Activated gamma-delta T cell treated with Interleukin-2 at 50 U/mL for 16 hours (primary cell): ENCODE data around the gene PGM2.
A peak's percentile ranks its signal among the peaks of the same experiment; 100 is the strongest.
"Not testable (repeated sequence)": the region's sequence is repeated elsewhere in the genome, so short reads cannot be mapped to it uniquely, and the experiment has no call there.

Experiments
- DNase-seq: peaks from one replicate; pipeline ENCODE4 v3.0.0-alpha.2; 2020

The PGM2 gene

DNA sequence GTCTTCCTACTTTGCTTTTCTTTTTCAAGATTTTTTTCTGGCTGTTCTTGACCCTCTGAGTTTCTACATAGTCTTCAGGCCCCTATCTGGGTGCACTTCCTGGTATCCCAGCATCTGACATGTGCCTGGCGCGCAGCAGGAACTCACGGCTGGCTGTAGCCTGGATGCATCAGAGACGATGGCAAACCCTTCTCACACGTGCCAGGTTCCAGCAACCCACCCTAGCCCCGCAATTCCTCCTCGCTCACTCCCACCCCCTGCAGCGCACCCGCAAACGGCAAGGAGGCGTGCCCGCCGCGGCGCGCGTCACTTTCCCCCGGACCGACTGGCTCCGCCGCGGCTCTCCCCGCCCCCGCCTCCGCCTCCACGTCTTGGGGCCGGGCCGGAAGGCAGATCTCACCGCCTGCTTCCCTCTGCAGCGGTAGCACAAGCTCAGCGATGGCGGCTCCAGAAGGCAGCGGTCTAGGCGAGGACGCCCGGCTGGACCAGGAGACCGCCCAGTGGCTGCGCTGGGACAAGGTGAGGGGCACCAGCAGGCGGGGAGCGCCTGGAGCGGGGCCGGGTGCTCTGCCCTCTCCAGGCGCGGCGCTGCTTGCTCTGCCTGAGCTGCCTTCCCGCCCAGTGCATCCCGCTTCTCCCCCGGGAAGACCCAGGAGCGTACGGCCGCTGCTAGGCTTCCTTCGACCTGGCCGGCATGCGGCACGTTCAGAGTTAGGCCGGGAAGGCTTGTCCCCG lies at the start of gene PGM2:
PGM2 (plus strand) TSS at position 392 of the 735 bp plus-strand sequence; CDS start at position 439, 47 bp downstream.
- DNase-seq: peak; percentile 86

DNA sequence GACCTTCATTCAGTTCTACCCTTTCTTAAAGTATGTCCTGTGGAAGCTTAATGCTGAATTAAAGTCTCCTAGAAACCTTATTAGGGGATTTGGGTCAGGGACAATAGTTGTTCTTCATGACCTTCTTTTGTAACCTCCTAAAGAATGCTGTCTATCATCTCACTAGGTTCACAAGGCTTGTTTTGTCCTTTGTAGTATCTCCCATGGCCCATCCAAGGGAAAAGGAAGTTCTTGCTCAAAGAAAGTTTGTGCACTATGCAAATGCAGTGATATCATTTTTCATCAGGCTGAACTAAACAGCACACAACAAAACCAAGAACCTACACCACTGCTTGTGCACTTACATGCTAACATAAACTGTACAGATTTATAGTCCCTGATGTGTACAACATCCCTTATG lies 46.6 kb upstream of the PGM2 start:
- DNase-seq: no peak

DNA sequence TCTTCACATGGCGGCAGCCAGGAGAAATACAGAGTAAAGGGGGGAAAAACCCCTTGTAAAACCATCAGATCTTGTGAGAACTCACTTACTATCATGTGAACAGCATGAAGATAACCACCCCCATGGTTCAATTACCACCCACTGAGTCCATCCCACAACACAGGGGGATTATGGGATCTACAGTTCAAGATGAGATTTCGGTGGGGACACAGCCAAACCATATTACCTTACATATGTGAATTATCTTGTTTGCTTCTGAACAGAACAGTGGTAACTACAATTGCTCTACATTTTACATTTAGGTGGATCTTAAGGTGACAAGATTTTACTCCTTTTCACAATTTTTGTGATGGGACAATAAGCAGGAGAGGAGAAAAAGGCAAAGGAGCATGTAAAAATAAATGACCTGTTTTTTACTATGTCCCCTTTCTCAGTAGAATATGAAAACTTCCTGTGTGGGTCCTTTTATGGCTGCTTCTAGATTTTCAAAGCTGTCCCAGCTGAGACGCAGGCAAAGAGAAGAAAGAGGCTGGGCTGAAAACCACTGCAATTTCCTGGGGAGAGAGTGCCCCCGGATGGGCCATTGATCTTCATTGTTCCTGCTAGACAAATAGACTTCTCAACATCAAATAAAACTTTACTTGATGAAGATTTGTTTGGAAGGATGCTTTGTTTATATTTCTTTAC lies 45.9 kb upstream of the PGM2 start:
- DNase-seq: peak; percentile 59

DNA sequence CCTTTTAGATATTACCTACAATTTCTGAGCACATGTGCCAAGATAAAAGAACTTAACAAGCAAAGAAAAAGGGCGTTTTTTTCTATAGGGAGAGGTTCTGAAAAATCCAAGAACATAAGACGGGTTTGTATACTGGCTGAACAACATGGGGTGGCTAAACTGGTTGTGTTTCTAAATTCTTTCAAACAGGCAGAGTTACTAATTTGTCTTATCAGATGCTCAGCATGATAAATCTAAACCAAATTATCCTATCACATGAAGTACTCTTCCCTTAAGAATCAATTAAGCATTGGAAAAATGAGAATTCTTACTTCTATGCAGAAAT lies 45.4 kb upstream of the PGM2 start:
- DNase-seq: no peak

DNA sequence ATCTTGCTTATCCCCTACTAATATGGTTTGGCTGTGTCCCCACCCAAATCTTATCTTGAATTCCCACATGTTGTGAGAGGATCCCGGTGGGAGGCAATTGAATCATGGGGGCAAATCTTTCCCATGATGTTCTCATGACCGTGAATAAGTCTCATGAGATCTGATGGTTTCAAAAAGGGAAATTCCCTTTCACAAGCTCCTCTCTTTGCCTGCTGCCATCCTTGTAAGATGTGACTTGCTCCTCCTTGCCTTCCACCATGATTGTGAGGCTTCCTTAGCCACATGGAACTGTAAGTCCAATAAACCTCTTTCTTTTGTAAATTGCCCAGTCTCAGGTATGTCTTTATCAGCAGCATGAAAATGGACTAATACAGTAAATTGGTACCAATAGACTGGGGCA lies 40.2 kb upstream of the PGM2 start:
- not testable (repeated sequence) for DNase-seq

DNA sequence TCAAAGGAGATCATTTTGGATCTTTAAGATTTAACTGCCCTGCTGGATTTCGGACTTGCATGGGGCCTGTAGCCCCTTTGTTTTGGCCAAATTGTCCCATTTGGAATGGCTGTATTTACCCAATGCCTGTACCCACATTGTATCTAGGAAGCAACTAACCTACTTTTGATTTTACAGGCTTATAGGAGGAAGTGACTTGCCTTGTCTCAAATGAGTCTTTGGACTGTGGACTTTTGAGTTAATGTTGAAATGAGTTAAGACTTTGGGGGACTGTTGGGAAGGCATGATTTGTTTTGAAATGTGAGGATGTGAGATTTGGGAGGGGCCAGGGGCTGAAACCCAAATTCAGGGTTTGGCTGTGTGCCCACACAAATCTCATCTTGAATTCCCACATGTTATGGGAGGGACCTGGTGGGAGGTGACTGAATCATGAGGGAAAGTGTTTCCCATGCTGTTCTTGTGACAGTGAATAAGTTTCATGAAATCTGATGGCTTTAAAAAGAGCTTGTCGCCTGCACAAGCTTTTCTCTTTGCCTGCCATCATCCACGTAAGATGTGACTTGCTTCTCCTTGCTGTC lies 38.5 kb upstream of the PGM2 start:
- DNase-seq: not testable (repeated sequence)

DNA sequence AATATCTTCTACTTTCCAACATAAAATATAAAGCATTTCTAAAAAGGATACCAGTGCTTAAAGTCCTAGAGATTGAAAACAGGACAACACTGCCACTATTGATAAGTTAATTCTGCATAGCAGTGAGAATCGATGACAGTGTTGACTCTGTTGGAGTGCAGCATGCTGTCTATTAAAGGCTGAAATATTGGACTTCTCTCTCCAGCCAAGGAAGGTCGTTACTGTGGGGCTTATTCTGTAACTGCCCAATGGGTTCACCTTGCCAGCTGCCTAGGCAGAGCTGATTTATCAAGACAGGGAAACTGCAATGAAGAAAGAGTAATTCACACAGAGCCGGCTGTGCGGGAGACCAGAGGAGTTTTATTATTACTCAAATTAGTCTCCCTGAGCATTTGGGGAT lies 37.7 kb upstream of the PGM2 start:
- no peak for DNase-seq

DNA sequence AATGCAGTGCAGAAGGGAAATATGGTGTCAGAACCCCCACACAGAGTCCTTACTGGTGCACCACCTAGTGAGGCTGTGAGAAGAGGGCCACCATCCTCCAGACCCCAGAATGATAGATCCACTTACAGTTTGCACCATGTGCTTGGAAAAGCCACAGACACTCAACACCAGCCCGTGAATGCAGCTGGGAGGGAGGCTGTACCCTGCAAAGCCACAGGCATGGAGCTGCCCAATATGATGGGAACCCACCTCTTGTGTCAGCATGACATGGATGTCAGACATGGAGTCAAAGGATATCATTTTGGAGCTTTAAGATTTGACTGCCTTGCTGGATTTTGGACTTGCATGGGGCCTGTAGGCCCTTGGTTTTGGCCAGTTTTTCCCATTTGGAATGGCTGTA lies 34.2 kb upstream of the PGM2 start:
- DNase-seq: no peak

DNA sequence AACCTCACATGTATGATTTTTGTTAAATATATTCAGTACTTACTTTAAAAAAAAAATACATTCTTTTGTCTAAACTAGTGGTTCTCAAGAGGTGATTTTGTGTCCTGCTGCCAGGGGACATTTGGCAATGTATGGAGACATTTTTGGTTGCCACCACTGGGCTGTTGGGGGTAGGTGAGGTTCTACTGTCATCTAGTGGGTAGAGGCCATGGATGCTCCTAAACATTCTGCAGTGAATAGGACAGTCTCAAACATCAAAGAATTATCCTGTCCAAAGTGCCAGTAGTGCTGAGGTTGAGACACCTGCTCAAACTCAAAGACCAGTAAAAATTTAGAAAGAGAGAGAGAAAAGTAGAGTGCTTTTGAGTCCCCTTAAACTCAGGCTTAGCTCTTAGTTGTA lies 32.9 kb upstream of the PGM2 start:
- peak; percentile 10 for DNase-seq

DNA sequence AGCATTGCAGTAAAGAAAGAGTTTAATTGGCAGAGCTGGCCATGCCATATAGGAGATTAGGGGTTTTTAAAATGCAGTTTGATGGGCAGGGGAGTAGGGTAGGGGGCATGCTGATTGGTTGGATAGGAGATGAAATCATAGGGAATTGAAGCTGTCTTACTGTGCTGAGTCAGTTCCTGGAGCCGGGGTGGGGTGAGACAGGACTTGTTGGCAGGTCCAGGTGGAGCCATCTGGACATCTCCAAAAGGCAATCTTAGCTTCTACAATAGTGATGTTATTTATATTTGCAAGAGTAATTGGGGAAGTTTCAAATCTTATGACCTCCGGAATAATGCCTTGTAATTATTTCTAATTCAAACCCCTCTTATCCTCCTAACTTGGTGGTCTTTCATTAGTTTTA lies 32.4 kb upstream of the PGM2 start:
- no peak for DNase-seq

DNA sequence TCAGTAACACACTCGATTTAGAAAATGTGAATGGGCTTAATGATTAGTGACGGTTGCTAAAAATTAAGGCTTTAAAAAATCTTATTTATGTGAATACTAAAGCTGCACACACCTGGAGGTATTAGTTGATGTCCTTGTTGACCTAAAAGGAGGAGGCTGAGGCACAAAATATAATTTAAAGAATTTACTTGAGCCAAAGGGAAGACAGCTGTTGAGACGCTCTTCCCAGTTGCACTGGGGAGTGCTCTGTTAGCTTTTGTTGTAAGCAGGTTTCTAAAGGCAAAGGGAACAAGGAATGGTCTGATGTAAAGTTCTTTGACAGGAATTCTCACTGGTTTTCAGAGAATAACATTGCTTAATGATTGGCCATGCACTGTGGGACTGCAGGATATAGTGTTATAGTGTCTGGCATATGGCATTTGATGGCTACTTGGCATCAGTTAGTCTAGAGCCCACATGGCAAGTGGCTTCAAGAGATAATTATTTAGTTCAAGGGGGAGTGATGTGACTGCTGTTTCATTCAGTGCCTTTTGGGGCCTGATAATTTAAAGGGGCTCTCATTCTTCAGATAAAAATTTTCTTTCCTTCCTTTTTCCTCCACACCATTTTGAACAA lies 30.8 kb upstream of the PGM2 start:
- DNase-seq: no peak

DNA sequence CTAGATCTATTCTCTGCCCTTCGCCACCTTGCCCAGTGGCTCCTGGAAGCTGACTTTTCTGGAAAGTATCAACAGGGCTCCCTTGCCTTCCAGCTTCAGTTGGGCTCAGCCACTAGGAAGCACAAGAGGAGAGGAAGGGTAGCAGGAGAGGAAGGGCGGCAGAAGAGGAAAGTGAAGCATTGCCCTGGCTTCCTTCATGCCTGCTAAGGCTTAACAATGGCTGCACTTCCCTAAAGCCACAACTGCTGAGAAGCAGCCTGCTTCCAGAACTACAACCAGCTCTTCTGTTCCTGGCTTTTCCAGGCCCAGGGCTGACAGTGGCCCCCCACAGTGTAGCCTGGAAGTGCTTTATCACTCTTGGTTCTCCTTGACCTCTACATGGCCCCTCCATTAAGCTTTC lies 29.1 kb upstream of the PGM2 start:
- DNase-seq: no peak

DNA sequence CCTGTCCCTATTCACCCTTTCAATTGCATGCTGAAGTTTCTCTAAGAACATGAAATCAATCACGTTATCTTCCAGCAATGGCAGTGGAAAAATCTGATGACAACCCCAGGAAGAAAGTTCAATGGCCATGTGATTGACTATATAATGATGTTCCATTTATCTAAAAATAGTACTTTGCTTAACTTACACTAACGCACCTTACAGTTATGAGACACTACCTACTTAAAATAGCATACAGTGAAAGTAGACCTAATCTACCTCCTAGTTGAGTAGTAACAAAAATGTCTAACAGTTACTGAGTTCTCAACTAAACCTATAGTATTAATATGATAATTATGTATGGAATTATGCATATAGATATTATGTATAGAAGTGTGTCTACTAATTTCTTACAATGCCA lies 28.6 kb upstream of the PGM2 start:
- no peak for DNase-seq

DNA sequence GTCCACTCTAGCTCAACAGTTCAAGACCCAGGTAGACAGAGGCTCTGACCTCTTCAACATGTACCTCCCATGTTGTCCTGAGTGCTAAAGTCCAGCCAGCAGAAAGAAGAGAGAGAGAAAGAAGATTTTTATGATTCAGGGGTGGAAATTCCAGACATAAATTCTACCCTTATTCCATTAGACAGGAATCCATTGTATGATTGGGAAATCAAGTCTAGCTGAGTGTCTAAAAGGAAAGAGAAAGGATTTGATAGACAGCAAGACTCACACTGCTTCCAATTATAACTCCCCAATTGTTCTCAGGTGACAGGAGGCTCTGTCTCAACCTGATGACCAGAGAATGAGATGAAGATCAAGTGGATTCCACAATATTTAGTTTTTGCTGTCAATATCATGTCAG lies 27.9 kb upstream of the PGM2 start:
- DNase-seq: no peak

DNA sequence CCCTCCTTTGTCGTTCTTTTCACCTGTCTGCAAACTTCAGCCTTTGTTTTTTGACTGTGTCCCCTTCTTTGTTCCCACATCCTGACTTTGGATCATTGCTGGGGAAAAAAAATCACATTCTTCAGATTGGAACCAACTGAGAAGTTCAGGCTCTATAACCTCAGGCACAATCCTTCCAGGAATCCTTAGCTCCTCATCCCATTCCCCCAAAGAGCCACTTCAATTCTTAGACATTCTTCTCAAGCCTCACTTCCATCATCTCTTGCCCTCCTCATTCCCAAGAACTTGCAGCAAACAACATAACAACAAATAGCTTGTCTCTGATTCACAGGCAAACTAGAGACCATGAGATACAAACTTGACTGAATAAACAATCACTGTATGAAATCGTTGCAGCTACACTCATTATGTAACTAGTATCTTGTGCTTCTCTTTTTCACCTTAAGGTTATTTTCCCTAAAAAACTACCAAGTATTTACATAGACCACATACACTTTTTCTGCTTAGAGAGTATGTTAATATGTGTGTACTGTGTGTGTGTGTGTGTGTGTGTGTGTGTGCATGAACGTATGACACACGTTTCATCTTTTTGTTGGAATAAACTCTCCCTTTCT lies 26.4 kb upstream of the PGM2 start:
- DNase-seq: no peak

DNA sequence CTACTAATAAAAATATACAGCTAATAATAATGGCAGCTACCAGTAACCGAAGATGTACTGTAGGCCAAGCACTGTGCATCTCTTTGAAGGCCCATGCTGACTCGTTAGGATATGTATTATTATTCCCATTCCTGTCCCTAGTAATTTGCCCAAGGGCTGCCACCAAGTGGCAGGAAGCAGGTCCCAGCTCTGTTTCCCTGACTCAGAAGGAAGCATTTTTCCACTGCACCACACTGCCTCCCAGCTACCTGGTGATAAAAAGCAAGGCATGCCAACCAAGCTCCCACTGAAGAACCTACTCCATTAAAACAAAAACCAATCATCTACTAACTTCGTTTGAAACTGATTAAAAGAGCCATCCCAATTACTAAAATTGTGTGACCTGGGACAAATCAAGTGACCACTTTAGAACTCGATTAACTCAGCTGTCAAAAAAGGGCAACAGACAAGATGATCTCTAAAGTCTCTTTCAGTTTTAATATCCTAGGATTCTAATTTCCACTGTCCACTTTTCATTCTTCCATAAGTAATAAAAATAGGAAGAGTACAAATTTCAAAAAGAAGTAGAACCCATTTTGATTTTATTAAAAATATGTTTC lies 24.3 kb upstream of the PGM2 start:
- DNase-seq: no peak

DNA sequence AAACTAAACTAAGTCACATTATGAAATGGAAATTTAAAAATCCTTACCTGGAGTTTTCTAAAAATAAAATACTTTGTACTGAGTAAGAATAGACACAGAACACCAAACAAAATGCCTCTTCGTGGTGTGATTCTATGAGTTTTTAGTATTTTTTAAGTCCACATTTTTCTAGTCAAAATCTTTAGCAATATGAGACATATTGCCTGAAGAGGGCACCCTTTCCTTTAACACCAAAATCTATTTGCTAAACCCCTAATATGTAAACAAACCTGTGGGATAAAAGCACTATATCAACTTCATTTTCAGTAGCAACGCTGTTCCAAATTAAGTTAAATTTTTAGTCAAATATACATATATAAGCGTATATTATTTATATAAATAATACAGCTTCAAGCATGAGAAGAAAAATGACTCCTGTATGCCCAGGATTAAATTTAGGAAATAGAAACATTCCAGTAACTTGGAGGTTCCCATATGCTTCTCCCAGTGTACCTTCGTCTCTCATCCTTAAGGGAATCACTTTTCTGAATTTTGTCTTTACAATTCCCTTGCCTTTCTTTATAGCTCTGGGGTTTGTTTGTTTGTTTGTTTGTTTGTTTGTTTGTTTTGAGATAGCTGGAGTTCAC lies 23.0 kb upstream of the PGM2 start:
- DNase-seq: no peak

DNA sequence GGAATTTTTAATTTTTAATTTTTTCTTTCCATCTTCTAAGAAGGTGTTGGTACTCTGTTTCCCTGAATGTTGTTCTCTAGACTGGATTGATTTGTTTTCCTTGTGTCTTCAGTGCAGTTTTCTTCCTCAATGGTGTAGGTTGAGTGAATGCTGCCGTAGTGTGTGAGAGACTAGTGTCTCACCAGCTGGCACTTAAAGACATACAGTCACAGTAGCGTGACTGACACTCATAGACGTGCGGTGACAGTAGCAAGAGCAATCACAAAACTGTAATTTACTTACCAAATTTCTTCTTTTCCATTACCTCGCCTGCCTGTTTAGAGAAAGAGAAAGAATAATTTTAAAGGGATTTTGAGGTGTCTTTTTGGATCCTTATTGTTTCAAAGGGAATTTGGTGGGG lies 21.4 kb upstream of the PGM2 start:
- DNase-seq: no peak

DNA sequence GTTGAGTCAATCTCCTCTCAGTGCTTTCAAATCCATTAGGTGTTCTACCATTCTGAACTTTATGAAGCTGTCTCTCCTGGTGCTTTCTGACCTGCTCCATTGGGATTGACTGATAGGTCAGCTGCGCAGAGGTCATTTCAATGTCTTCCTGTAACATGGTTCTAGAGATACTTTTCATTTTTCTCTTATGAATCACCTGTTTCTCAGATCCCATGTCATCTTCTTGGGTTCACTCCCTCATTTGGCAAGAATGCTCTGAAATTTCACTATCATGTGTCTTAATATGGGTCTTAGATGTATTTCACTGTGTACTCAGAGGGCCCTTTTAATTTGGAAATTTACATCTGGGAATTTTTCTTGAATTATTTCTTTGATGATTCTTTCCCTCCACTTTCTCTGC lies 13.8 kb upstream of the PGM2 start:
- DNase-seq: no peak

DNA sequence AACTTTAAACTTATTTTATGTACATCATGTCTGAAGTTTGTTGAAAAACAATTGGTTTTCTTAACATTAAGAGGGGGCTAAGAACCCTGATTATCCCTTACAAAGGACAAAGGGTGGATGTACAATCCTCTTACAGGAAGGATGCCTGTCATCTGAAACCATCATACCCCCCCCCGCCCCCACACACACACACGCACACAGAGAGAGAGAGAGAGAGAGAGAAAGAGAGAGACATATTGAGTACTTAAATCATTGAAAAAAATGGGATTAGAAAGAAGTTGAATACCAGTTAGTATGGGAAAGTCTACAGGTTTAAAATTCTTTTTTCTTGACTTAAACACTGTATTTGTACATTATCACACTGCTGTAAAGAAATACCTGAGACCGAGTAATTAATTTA lies 10.9 kb upstream of the PGM2 start:
- no peak for DNase-seq

DNA sequence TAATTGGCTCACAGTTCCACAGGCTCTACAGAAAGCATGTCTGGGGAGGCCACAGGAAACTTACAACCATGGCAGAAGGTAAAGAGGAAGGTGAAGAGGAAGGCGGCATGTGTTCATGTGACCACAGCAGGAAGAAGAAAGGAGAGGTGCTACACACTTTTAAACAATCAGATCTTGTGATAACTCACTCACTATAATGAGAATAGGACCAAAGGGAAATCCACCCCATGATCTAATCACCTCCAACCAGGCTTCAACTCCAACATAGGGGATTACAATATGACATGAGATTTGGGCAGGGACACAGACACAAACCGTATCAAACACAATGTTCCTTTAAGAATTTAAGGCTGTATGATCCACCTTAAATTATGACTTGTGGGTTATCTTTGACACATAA lies 10.5 kb upstream of the PGM2 start:
- peak; percentile 9 for DNase-seq

DNA sequence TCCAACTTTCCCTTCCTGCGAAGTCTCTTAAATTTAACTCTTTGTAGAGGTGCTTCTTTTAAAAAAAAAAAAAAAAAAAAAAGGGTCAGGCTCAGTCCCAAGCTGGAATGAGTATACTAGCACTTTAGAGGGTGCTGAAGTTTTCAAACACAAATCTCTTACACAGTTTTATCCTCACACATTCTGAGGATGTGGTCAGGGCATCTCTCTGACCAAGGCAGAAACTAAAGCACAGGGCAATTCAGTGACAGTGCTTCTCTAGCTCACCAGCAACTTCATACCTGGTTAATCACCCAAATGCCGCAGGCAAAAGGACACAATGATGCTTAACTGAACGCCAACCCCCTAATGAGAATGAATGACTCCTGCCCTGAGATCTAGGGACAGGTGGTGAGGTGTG lies 9.8 kb upstream of the PGM2 start:
- no peak for DNase-seq

DNA sequence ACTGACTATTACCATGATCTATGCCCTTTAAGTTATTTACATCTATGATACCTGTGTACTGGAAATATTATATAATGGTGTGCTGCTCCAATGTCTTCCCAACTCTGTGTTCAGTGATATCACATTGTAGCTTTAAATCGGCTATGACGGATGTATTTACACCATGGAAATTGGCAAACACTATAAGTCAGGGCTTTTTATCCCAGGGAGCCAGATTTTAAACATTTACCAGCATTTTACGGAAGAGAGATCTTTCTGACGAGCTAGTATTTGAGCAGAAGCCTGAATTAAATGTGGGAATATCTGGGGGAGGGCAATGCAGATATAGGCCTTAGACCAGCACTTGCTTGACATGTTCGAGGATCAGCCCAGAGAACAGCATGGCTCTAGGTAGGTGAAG lies 7.7 kb upstream of the PGM2 start:
- no peak for DNase-seq
